Measurements from ENCODE around the gene GBX2. TPM values are rescaled to one million over a fixed set of nuclear protein-coding genes. Genes with fewer than 3 reads are reported as not detected.

The GBX2 gene
- total and polyA plus RNA-seq, 12 donors, result 0.12 to 0.22 (median 0.15) TPM; not detected in 7

DNA sequence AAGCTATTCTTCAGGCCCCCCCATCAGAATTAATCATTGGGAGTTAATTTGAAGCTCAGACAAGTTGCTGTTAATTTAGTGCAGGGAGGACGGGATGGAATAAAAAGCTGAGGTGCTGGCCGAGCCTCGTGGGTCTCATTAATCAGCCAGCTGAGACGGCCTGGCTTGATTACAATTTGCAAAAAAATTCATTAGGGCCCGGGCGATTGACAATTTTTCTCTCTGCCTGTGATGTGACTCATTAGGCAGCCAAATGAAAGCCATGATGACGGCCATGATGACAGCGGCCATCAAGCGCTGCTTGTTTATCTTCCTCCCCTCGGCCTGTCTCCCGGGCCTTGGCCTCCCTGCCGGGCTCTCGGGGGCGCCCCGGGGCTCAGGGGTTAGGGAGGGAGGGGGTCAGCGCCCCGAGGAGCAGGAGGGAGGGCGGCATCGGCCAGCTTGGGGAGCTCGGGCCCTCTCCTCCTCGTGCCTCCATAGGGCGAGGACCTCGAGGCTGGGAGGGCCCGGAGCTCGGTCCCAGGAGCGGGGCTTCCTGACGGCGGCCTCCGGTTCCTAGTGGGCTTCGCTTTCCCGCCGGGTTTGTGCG lies 5.2 kb downstream of the GBX2 start:
- TF ChIP-seq, protein P1, sequence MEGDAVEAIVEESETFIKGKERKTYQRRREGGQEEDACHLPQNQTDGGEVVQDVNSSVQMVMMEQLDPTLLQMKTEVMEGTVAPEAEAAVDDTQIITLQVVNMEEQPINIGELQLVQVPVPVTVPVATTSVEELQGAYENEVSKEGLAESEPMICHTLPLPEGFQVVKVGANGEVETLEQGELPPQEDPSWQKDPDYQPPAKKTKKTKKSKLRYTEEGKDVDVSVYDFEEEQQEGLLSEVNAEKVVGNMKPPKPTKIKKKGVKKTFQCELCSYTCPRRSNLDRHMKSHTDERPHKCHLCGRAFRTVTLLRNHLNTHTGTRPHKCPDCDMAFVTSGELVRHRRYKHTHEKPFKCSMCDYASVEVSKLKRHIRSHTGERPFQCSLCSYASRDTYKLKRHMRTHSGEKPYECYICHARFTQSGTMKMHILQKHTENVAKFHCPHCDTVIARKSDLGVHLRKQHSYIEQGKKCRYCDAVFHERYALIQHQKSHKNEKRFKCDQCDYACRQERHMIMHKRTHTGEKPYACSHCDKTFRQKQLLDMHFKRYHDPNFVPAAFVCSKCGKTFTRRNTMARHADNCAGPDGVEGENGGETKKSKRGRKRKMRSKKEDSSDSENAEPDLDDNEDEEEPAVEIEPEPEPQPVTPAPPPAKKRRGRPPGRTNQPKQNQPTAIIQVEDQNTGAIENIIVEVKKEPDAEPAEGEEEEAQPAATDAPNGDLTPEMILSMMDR (IDR thresholded peaks at IDR 0.05), result no peak
- Histone ChIP-seq H3K4me3 (peak overlapping the region in 3 of 10 donors; percentile 3 to 60 (median 17)), H3K27me3 (peaks cover 48 to 100% (median 98%) of the 10 kb centered on the region in 7 donors), H3K4me1 (peaks cover 13 to 49% (median 44%) of the 10 kb centered on the region in 9 donors), H3K27ac (no peak overlapping the region), H3K36me3 (no peaks in the 10 kb centered on the region), H3K9me3 (no peaks in the 10 kb centered on the region)
- intact Hi-C loops (cut with DNase I), result loop anchor here in 1 of 10 donors (10.0 kb wide), 1 partner anchor 358 kb away; no protein-coding TSS in a partner anchor
- DNase-seq (no peak), ATAC-seq (no peak)
- 14 to 17% methylated on average over 27 to 33 of the region's 33 CpGs for WGBS, 2 donors

DNA sequence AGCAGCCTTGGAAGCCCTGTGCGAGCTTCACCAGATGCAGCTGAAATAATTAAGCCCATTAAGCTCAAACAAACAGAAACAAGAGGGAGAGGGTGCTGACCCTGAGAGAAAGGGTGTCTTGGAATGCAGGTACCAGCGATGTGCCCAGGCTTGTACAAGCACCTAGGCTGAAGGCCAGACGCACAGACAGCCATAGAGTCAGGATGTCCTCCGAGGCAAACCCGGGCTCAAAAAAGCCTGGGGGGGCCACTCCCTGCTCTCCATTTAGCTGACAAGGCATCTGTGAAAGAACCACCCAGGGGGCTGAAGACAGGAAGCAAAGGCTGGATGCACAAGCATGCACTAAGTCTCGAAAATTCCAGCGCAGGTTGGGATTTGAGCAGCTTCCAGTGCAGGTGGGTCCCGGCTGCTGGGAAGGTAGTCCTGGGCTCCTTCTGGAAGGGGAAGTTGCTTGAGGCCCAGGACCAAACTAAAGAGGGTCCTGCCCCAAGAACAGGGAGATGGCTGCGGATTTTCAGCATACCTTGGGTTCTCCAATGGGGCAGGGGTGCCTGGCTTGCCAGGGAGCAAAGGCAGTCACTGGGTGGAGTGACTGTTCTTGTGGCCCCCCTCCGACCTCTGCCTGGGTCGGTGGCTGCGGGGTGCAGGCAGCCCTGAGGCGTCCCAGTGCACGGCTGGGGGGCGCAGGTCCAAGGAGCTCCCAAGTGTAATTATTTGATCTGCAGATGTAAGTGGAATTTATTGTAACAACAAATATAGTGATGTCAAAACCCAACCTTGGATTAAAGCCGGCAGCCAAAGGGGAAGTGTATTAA lies 5.9 kb downstream of the GBX2 start:
- WGBS, 2 donors, result 36 to 42% methylated on average over 16 of the region's 16 CpGs
- Histone ChIP-seq H3K4me1 (peaks cover 7 to 42% (median 38%) of the 10 kb centered on the region in 9 donors), H3K4me3 (no peak overlapping the region), H3K27me3 (peaks cover 41 to 100% (median 98%) of the 10 kb centered on the region in 7 donors), H3K27ac (no peak overlapping the region), H3K36me3 (no peaks in the 10 kb centered on the region), H3K9me3 (no peaks in the 10 kb centered on the region)
- TF ChIP-seq, protein P1 (IDR thresholded peaks at IDR 0.05), result no peak
- intact Hi-C loops (cut with DNase I), result loop anchor here in 1 of 10 donors (10.0 kb wide), 1 partner anchor 357 kb away; no protein-coding TSS in a partner anchor
- DNase-seq (no peak), ATAC-seq (no peak)

DNA sequence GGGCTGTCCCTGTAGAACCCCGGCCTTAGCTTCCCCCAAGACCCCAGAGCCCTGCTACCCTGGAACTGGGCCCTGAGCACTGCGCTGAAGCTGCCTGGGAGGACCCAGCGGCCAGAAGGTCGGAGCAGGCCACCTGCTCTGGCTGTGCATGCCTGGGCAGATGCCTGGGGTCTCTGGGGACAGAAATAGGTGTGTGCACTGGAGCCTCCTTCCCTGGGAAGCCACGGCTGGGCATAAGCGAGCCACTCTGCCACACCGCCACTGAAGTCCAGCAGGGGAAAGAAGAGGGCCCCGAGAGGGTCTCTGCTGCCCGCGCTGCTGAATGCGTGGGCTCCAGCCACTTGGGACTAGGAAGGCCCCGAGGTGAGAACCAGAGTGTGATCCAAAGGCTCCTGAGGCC lies 6.7 kb downstream of the GBX2 start:
- Histone ChIP-seq H3K27ac (no peak overlapping the region), H3K4me3 (no peak overlapping the region), H3K27me3 (peaks cover 34 to 99% (median 98%) of the 10 kb centered on the region in 7 donors), H3K4me1 (peaks cover 4 to 35% (median 31%) of the 10 kb centered on the region in 9 donors), H3K9me3 (no peaks in the 10 kb centered on the region), H3K36me3 (no peaks in the 10 kb centered on the region)
- intact Hi-C loops (cut with DNase I), result loop anchor here in 1 of 10 donors (10.0 kb wide), 1 partner anchor 357 kb away; no protein-coding TSS in a partner anchor
- DNase-seq, result no peak
- TF ChIP-seq, protein P1 (IDR thresholded peaks at IDR 0.05), result no peak
- WGBS, 2 donors, result 64 to 74% methylated on average over 12 of the region's 12 CpGs
- ATAC-seq, result no peak

DNA sequence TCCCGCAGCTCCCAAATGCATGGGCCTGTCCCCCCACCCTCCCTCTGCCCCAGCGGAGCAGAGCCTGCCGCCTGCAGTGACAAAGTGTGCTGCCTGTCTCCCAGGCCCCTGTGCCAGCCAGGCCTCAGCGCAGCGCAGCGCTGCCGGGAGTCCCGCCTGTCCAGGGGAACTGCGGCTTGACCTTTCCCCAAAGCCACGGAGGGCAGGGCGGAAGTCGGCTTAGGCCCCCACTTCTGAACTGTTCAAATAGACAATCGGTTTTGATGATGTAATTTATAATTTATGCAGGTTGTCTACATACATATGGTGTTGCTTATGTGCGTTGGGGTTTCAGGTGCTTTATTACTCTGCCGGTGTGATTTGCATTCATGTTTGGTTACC lies 7.1 kb downstream of the GBX2 start:
- Histone ChIP-seq H3K27me3 (peaks cover 29 to 94% (median 93%) of the 10 kb centered on the region in 7 donors), H3K27ac (no peak overlapping the region), H3K9me3 (no peaks in the 10 kb centered on the region), H3K4me1 (peaks cover 4 to 30% (median 26%) of the 10 kb centered on the region in 9 donors), H3K4me3 (no peak overlapping the region), H3K36me3 (no peaks in the 10 kb centered on the region)
- intact Hi-C loops (cut with DNase I), result loop anchor here in 1 of 10 donors (10.0 kb wide), 1 partner anchor 356 kb away; no protein-coding TSS in a partner anchor
- TF ChIP-seq, protein P1 (IDR thresholded peaks at IDR 0.05), result no peak
- 54 to 55% methylated on average over 15 of the region's 15 CpGs for WGBS, 2 donors
- DNase-seq (no peak), ATAC-seq (no peak)
